ENCODE measurements around the gene AK5.

Gene AK5

DNA sequence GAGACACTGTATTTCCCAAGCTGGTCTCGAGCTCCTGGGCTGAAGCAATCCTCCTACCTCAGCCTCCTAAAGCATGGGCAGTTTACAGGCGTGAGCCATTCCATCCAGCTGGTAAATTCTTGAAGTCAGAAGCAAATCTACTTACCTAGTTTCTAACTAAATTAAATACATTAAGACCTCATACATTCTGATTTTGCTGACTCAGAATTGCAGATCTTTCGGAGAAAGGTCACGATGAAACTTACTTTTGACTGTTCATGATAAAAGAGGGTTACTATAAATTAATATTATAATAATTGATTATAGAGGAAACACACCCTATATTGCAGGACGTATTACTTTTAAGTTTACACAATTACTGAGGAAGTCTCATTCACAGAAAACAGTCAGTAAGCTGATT, 268.3 kb downstream of the AK5 start:
- no peak for DNase-seq

DNA sequence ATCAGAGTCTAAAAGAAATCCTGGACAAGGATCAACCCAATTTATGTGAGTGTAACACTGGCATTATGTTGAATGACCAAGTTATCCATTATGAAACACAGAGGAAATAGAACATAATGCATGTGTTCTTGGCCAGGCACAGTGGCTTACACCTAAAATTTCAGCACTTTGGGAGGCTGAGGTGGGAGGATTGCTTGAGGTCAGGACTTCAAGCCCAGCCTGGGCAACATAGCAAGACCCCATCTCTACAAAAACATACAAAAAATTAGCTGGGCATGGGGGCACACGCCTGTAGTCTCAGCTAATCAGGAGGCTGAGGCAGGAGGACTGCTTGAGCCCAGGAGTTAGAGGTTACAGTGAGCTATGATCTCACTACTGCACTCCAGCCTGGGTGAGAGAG, 270.8 kb downstream of the AK5 start:
- no peak for DNase-seq

DNA sequence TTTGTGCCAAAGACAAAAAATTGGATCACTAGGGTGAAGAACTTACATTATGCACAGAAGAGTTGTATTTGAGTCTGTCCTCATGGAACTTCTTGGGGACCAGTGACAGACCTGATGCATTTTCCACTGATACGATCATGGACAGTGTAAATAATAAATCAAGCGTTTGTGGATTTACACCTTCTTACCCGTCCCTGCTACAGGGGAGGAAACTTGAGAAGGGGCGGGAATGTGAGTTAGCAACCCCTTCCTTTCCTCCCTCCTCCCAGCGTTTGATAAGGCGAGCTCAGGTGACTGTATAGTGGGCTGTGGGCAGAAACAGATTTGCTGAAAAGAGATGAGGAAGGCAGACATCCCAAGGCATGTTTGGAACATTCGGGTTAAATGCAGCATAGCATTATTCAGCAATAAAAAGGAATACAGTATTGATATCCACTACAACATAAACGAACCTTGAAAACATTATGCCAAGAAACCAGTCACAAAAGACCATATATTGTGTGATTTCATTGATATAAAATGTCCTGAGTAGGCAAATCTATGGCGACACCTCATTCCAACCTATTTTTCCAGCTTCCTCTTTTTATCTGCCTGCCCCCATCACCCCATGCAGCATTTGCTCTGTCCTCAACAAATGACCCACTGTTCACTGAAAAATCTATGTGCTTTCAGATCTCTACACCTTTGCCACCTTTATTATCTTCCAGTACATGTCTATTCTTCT, 271.9 kb downstream of the AK5 start:
- no peak for DNase-seq

DNA sequence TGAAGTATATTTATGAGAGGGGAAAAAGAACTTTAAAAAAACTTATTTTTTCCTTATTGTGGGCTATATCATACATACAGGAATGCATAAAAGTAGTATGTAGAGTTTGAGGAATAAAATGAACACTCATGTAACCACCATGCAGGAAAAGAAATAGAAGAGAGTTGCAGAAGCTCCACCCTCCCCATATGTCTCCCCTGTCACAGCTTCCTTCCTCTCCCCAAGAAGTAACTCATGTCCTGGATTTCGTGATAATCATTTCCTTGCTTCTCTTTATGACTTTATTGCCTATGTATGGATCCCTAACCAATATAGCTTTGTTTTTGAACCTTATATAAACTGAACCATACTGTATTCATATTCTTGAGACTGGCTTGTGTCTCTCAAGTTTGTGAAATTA, 274.2 kb downstream of the AK5 start:
- DNase-seq: no peak

DNA sequence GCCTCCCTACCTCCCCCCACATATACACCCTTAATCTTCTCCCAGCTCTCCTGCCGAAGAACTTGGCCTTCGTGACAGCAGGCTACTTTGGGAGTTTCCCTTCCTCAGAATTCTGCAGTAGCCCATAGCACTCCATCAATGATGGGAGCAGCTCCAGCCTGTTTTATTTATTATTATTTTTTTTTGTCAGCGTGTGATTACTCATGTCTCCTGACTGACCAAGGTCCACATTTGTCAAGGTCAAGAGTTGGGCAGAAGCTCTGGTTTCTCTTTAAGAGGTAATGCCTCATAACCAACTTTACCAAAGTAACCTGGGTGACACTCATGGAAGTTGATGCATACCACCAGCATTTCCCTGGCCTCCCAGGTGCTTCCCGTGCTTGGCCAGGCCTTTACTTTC, 275.2 kb downstream of the AK5 start:
- DNase-seq: no peak

DNA sequence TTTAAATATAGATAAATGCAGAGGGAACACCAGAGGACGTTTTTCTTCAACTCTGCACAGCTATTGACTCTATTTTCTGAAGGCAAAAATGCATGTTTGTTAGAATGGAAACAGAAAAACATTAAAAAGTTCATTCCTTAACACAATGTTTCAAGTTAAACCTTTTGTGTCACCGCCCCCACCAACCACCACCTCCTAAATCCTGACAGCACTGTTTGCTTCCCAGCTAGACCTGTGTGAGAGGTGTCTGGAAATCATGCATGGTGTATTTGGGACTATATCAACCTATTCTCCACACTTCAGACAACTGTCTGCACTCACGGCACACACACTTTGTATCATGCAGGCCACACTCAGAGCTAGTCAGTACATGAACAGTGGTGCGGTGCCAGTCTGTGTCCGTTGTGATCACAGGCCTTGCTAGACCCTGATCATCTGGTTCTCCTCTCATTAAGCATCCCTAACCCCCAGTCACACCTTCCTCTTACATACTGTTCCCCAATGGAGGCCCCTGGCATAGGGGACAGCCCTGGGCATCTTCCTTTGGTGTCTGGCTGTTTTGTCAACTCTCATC, 276.9 kb downstream of the AK5 start:
- DNase-seq: no peak

DNA sequence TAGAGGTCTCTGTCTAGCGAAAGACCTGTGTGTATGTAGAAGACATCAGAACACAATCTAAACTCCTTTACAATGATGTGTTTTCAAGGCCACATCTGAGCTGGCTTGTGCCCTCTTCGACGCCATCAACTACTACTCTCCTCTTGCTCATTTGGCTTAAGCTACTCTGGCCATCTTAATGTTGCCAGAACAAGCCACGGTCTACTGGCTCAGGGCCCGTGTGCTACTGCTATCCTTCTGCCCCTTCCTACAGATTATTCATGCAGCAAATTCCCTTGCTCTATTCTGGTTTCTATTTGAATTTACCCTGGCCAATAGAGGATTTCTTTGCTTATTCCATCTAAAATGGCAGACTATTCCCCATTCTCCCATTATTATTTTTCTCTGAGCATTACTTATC, 278.9 kb downstream of the AK5 start:
- DNase-seq: no peak

DNA sequence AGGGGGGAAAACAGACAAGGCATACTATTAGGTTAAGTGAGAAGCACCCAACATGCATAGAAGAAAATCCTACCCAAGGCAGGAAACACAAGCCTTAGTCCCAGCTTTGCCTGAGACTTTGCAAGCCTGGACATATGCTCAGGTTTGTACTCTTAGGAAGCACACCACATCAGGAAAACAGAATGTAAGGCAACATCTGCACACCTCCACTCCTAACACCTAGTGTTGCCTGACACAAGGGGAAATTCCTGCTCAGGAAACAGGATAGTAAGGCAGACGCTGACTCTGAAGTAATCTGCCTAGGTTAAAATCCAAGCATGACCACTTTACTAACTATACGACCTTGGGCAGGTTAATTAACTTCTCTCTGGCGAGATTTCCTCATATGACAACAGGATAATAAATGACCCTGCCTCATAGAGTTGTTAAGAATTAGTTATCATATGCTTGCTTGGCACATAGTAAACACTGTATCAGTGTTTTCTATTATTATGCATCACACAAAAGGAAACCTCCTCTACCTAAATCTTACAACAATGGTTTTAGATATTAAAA, 280.9 kb downstream of the AK5 start:
- DNase-seq: no peak

DNA sequence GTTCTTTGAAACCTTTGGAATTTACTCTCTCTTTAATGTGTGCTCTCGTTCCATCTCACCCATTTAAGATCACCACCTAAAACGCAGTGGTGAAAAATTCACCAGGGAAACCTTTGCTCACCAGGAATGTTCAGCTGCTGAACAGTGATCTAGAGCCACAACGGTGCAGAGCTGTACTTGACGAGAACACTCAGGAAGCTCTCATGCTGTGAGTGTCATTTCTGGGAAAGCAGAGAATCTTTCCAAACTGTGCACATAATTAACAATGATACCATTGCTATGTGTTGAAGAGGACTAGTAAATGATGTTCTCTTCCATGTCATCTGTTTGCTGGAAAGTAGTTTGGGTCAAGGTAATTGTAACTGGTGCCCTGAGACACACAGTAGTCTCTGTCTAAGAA, 283.5 kb downstream of the AK5 start:
- no peak for DNase-seq

DNA sequence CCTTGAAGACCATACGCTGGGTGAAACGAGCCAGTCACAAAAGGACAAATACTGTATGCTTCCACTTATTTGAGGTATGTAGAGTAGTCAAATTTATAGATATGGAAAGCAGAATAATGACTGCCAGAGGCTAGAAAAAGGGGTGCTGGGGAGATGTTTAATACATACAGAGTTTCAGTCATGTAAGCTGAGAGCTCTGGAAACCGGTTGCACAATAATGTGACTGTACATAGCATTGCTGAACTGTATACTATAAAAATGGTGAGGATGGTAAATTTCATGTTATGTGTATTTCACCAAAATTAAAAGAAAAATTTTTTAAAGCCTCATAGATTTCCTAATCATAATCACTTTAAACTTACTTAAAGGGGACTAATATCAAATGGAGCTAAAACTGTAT, 289.8 kb downstream of the AK5 start:
- DNase-seq: no peak

DNA sequence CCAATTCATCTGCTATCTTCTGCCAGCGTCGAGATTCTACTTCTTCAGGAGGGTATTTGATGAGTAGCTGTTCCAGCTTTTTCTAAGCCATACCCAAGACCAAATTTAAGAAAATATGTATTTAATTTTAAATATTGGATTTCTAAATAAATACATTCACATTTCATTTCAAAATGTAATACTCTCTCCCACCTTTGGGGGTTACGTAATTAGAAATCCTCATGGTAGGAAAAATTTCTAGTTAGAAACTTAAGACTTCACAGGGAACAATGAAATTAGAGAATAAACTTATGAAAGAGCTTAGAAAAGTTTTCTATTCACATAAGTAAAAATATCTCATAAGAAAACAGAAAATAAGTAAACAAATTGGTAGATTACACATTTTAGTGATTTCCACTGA, 297.7 kb downstream of the AK5 start:
- DNase-seq: no peak

DNA sequence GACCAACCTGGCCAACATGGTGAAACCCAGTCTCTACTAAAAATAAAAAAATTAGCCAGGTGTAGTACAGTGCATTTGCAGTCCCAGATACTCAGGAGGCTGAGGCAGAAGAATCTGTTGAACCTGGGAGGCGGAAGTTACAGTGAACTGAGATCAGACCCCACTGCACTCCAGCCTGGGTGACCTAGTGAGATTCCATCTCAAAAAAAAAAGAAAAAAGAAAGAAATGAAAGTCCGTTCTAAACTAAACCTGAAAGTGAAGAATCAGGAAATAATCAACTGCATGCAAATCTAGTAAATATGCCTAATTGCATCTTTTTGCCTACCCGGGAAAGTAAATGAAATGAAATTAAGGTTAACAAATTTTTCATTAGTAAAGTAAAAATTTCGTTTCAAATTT, 301.1 kb downstream of the AK5 start:
- no peak for DNase-seq

DNA sequence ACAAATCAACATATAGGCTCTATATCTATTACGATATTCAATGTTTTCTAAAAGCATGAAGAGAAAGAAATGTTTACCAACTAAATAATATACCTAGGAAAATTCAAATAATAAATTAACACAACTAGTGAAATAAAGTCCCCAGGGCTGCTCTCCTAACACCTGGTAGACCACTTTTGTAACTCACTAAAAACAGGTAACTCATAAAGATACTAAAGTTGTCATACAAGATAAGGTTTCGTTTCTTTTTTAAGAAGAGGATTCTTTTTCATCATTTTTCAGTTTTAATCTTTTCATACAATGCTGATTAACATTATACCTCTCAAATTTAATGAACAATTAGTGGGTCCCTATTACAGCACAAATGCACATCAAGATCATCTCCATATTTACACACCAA, 301.7 kb downstream of the AK5 start:
- DNase-seq: no peak

DNA sequence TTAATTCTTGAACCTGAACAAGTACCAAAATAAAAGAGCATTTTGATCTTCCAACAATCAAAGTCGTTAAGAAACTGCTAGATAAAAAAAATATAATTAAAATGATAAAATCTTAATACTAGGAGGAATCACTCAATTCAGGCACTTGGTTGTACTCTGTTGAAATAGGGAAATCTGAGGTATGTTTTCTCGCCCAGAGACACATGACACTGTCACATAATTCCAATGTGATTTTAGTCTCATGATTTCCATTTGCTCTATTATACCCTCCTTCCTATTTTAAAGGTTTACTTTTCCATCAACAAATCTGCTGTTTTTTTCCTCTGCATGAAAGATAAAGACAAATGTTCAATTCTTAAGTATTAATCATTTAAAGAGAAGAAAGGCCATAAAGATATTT, 303.1 kb downstream of the AK5 start:
- no peak for DNase-seq

DNA sequence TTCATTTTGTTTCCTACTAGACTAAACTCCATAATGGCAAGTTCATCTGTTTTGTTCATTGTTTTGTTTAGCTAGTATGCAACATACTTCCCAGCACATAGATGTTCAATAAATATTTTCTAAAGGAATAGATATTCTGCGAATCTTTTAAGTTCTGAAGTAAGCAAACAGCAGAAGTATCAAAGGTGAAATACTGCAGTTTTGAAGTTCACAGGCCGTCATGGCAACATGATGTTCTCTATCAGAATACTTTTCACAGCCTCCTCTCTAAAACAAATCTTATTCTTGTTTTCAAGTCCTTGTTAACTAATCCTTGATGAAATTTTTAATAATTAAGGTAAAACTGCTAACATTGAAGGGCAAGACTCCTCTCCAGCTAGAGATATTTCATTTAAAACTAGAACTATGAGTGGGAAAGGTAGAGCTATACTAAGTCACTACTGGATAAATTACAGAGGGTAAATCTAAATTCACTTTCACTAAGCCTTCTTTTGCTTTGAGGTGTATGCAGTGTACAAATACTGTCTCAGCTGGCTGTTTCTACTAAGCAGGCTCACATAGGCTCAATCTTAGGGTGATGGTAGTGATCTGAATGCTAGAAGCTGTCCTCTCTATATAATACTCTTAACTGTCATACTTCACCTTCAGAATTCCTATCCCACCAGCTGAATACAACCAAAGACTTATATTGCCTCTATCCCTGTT, 303.9 kb downstream of the AK5 start:
- no peak for DNase-seq

DNA sequence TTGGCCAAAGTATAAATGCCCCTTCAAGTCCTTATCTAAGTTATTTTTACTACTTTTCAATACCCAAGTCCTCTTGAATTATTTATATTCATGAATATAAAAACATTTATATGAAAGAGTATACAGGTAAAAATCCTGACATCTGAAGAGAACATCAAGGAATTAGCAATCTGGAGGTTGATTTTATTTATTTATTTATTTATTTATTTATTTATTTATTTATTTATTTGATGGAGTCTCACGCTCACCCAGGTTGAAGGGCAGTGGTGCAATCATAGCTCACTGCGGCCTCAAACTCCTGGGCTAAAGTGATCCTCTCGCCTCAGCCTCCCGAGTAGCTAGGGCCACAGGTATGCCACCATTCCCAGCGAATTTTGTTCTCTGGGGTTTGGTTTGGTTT, 307.4 kb downstream of the AK5 start:
- no peak for DNase-seq

DNA sequence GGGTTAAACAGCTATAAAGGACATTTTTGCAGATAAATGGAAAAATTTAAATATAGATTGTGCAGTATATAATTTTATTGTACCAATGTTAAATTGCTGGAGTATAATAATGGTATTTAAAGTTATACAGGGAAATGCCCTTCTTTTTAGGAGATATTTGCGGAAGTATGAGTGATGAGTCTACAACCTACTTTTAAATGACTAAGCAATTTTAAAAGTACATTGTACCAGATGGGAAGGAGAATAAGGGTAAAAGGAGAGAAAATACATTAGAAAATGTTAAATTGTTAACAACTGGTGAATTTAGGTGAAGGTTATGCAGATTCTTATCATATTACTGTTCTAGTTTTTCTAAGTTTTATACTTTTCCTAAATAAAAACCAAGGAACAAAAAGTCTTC, 308.8 kb downstream of the AK5 start:
- no peak for DNase-seq

DNA sequence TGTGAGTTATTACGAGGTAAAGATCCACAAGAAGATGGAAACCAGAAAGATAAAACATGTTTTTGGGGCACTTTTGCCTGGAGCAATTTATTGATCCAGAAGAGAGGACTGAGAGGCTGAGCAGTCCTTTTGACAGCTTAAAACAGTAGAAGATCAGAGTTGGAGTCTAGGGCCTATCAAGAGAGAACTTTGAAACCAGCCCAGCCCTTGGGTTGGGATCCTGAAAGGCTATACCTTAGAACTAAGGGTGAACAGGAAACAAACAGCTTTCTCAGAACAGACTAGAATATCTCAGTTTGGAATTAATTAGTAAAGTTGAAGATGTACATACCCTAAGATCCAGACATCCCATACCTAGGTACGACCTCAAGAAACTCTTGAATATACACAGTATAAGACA, 311.1 kb downstream of the AK5 start:
- DNase-seq: no peak

DNA sequence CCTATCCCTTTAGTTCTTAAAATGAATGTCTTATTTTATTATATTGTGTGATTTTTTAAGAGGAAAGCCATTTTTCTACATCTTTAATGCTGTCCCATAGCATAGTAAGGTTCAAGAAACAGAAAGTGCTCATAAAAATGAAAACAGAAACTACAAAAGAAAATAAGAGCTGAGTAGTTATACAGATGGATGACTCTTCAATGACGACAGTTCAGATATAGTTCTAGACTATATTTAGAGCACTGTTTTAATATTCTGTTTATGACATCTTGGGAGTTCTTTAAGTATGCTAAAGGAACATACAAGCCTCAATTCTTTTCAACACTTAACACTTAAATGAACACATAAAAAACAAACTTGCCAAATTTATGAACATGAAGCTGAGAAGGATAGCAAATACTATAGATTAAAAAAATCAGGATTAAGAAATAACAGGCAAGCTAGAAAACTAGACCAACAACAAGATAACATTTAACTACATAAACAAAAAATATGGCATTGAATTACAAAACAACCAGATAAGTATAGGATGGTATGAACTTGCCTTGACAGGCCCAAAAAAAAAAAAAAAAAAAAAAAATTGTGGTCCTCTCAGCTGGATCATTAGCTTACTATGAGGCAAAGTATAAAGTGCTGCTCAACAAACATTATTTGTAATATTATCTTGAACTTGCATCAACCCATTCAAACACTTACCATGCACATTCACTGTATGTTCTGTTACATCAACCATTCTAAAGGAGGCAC, 312.7 kb downstream of the AK5 start:
- no peak for DNase-seq

DNA sequence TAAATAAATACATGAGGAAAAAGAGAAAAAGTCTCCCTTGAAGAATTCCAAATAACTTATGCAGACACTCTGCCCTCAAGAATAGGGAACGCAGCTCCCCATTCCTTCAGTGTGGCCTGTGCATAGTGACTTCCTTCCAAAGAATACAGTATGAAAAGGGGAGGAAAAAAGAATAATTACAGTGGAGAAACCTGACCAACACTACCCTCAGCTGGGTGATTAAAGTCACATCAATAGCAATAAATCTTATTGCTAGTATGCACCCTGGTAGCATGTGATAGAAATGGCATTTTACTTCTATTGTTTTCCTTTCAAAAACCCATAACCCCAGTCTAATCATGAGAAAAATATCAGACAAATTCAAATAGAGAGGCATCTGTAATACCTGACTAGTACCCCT, 315.5 kb downstream of the AK5 start:
- DNase-seq: no peak

DNA sequence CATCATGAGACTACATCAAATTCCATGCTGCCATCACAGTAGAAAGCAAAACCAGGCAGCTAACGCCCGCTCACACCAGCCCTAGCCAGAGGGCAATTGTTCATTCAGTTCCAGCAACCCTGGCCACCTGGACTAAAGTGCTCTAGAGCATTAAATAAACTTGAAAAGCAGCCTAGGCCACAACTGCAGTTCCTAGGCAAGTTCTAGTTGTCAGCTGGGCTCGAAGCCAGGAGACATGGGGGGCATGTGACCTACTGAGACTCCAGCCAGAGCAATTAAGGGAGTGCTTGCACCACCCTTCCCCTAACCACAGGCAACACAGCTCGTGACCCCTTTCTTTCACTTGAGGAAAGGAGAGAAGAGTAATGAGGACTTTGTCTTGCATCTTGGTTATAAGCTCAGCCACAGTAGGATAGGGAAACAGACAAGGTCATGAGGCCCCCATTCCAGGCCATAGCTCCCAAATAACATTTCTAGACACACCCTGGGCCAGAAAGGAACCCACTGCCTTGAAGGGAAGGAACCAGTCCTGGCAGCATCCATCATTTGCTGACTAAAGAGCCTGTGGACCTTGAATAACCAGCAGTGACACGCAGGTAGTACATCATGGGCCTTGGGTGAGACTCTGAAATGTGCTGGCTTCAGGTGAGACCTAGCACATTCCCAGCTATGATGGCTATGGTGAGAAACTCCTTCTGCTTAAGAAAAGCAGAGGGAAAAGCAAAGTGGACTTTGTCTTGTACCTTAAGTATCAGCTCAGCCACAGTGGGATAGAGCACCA, 323.6 kb downstream of the AK5 start:
- no peak for DNase-seq

DNA sequence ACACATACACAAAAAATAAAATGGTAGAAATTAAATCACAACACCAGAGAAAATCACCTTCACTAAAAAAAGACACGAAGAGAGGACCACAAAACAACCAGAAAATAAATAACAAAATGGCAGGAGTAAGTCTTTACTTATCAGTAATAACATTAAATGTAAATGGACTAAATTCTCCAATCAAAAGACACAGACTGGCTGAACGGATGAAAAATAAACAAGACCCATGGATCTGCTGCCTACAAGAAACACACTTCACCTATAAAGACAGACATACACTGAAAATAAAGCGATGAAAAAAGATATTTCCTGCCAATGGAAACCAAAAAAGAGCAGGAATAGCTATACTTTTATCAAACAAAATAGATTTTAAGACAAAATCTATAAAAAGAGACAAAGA, 327.1 kb downstream of the AK5 start:
- no peak for DNase-seq

Data from activated CD4-positive, alpha-beta T cell treated with anti-CD3 and anti-CD28 coated beads, Interleukin-2, Interleukin-6, amounts not matched to agents 100 ng/mL and 50 ng/mL, durations not matched to agents 16 hours and 8 hours (primary cell).